Nephron (organoid): ENCODE measurements around the gene ULBP2.

Experiments used
- H3K27ac Mint-ChIP-seq, 3 experiments: 2 replicates each; pipeline ENCODE4 v1.8.0; 2020; ENCODE audit warnings: mixed read lengths in 3 of 3, mild to moderate bottlenecking in 2 of 3, moderate library complexity in 1 of 3
- H3K27me3 Mint-ChIP-seq: 2 replicates; pipeline ENCODE4 v1.8.0; 2021; ENCODE audit warnings: low read depth, mild to moderate bottlenecking, moderate library complexity, mixed read lengths
- H3K36me3 Mint-ChIP-seq: 2 replicates; pipeline ENCODE4 v1.8.0; 2020; ENCODE audit warnings: low read depth, mixed read lengths
- H3K4me1 Mint-ChIP-seq: 2 replicates; pipeline ENCODE4 v1.8.0; 2020; ENCODE audit warnings: mixed read lengths
- H3K4me3 Mint-ChIP-seq, 3 experiments: 2 replicates each; pipeline ENCODE4 v1.8.0; 2020; ENCODE audit warnings: mild to moderate bottlenecking in 3 of 3, mixed read lengths in 3 of 3, moderate library complexity in 2 of 3
- H3K9me3 Mint-ChIP-seq: 2 replicates; pipeline ENCODE4 v1.8.0; 2020; ENCODE audit warnings: mixed read lengths
- CTCF ChIP-seq, 3 experiments: fragments of 200-600 bp; sonication (generic); IDR thresholded peaks; one replicate each; pipeline ENCODE4 v1.5.0; 2021; ENCODE audit warnings: antibody characterized with exemption in 3 of 3; ENCODE audit not compliant: unreplicated experiment in 3 of 3

ULBP2 gene, protein sequence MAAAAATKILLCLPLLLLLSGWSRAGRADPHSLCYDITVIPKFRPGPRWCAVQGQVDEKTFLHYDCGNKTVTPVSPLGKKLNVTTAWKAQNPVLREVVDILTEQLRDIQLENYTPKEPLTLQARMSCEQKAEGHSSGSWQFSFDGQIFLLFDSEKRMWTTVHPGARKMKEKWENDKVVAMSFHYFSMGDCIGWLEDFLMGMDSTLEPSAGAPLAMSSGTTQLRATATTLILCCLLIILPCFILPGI

GRCh38 chr6:149941583-149942460 is at the start of gene ULBP2:
Gene ULBP2 (plus strand): TSS chr6:149942014. CDS start chr6:149942073, 59 bp downstream.
- Mint-ChIP-seq H3K4me1 (peaks cover 12% of the 10 kb centered on the region), H3K36me3 (no peaks in the 10 kb centered on the region), H3K9me3 (no peaks in the 10 kb centered on the region), H3K4me3 (peak within 1 kb of the TSS; percentile 91 to 93 (median 92)), H3K27me3 (peaks cover 92% of the 10 kb centered on the region), H3K27ac (peak within 1 kb of the TSS in 1 of 3 experiments; percentile 77)
- TF ChIP-seq CTCF (IDR thresholded peaks at IDR 0.05; ENCODE audit: unreplicated experiment in 3 of 3): no peak

DNA sequence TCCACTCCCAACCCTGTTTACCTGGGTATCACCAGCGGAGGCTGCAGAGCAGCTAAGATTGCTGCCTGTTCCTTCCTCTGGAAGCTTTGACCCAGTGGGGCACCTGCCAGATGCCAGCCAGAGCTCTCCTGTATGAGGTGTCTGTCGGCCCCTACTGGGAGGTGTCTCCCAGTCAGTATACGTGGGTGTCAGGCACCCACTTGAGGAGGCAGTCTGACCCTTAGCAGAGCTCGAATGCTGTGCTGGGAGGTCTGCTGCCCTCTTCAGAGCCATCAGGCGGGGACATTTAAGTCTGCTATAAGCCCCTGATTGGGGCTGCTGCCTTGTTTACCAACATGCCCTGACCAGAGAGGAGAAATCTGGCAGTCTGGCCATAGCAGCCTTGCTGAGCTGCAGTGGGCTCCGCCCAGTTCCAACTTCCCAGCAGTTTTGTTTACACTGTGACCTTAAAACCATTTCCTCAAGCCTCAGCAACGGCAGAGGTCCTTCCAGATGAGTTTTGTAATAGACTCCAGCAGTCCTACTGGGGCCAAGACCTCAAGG is 46.7 kb upstream of the ULBP2 start:
- no peak for TF ChIP-seq CTCF (IDR thresholded peaks at IDR 0.05; ENCODE audit: unreplicated experiment in 3 of 3)
- H3K27ac Mint-ChIP-seq: no peak overlapping the region
- peaks cover 37% of the 10 kb centered on the region for H3K27me3 Mint-ChIP-seq
- H3K4me1 Mint-ChIP-seq: peaks cover 5% of the 10 kb centered on the region
- peaks cover 2% of the 10 kb centered on the region for H3K9me3 Mint-ChIP-seq
- H3K36me3 Mint-ChIP-seq: no peaks in the 10 kb centered on the region
- no peak overlapping the region for H3K4me3 Mint-ChIP-seq

DNA sequence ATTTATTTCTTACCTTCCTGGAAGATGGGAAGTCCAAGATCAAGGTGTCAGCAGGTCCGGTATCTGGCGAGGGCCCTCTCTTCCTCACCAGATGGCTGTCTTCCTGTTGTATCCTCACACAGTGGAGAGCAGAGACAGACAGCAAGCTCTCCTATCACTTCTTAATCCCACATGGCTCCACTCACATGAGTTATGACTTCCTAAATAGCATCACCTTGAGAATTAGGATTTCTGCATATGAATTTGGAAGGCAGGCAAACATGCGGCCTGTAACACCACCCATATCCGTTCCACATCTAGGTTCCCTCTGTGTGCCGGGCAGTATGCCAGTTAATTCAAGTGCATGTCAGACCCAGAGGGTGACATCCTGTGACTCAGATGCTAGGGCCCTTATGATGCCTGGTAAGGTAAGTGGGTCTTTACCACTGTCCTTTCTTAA is 46.0 kb upstream of the ULBP2 start:
- Mint-ChIP-seq H3K27me3 (peaks cover 35% of the 10 kb centered on the region), H3K4me3 (no peak overlapping the region), H3K4me1 (no peaks in the 10 kb centered on the region), H3K9me3 (no peaks in the 10 kb centered on the region), H3K27ac (no peak overlapping the region), H3K36me3 (no peaks in the 10 kb centered on the region)
- TF ChIP-seq CTCF (IDR thresholded peaks at IDR 0.05; ENCODE audit: unreplicated experiment in 3 of 3): no peak

DNA sequence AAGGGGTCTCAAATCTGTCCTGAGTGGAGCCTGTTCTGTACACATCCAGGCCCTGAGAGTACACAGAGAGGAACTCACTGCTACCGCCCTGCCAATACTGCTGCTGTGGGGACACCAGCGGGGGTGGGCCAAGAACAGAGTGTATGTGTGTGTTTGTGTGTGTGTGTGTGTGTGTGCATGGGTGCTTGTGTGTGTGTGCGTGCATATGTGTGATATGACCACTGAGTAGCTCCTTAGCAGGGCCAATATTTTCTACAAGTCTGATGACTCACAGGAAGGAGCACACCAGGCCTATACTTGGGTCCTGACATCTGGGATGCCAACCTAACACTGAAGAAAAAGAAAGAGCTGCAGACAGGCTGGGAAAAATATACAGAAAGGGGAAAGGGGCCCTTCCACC is 45.3 kb upstream of the ULBP2 start:
- no peaks in the 10 kb centered on the region for H3K36me3 Mint-ChIP-seq
- H3K27ac Mint-ChIP-seq: no peak overlapping the region
- no peaks in the 10 kb centered on the region for H3K9me3 Mint-ChIP-seq
- H3K27me3 Mint-ChIP-seq: peaks cover 40% of the 10 kb centered on the region
- no peak for TF ChIP-seq CTCF (IDR thresholded peaks at IDR 0.05; ENCODE audit: unreplicated experiment in 3 of 3)
- H3K4me1 Mint-ChIP-seq: no peaks in the 10 kb centered on the region
- no peak overlapping the region for H3K4me3 Mint-ChIP-seq

DNA sequence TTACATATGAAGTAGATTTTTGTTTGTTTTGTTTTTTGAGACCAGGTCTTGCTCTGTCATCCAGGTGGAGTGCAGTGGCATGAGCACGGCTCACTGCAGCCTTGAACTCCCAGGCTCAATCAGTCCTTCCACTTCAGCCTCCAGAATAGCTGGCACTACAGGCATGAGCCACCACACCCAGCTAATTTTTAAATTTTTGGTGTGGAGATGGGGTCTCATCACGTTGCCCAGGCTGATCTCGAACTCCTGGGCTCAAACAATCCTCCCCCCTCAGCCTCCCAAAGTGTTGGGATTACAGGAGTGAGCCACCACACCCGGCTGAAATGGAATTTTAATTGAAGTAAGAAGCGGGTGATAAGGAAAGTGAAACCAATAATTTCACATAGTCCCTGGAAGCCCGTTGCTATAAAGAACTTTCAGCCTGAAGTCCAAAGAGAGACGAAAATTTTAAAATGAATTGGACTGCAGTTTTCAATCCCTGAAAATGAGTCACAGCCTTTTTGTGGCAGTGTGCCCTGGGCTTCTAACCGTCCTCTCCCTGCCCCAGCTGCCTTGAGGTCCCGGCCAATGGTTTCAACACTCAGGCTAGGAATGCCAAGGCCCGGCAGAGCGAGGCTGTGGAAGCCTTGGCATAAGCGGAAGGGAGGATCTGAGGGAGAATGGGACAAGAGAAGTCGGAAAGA is 44.7 kb upstream of the ULBP2 start:
- H3K27me3 Mint-ChIP-seq: peaks cover 44% of the 10 kb centered on the region
- H3K36me3 Mint-ChIP-seq: no peaks in the 10 kb centered on the region
- no peak overlapping the region for H3K4me3 Mint-ChIP-seq
- H3K9me3 Mint-ChIP-seq: no peaks in the 10 kb centered on the region
- no peak overlapping the region for H3K27ac Mint-ChIP-seq
- no peaks in the 10 kb centered on the region for H3K4me1 Mint-ChIP-seq
- TF ChIP-seq CTCF (IDR thresholded peaks at IDR 0.05; ENCODE audit: unreplicated experiment in 3 of 3): no peak
